ENCODE data around the gene SCTR.
A peak's percentile ranks its signal among the peaks of the same experiment; 100 is the strongest.

SCTR gene

GRCh38 chr2:119517433-119517832 lies 6.8 kb downstream of the SCTR start:
- Histone ChIP-seq H3K36me3 (ENCODE audit: control insufficient read depth, insufficient read depth, low read length) (no peaks in the 10 kb centered on the region), H3K27me3 (ENCODE audit: control insufficient read depth, insufficient read depth, low read length) (no peaks in the 10 kb centered on the region), H3K4me1 (no peaks in the 10 kb centered on the region), H3K79me2 (no peaks in the 10 kb centered on the region), H3K9me3 (ENCODE audit: control insufficient read depth, low read length) (no peaks in the 10 kb centered on the region), H3K4me3 (ENCODE audit: low read depth, low read length) (no peak overlapping the region), H3K27ac (no peak overlapping the region), H2AFZ (no peak overlapping the region), H3K4me2 (ENCODE audit: low read length) (no peak overlapping the region), H3K9ac (no peak overlapping the region)
- TF ChIP-seq CTCF (IDR thresholded peaks at IDR 0.05) = peak; percentile 50

DNA sequence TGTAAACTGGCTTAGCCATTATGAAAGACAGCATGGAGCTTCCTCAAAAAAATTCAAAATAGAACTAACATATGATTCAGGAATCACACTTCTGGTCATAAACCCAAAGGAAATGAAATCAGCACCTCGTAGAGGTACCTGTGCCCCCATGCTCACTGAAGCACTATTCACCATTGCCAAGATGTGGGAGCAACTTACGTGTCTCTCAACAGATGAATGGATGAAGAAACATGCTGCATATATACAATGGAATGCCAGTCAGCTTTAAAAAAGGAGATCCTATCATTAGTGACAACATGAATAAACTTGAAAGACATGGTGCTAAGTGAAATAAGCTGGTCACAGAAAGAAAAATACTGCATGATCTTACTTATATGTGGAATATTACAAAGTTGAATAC lies 8.2 kb downstream of the SCTR start:
- H3K79me2 ChIP-seq = no peaks in the 10 kb centered on the region
- no peaks in the 10 kb centered on the region for H3K9me3 ChIP-seq (ENCODE audit: control insufficient read depth, low read length)
- H3K4me3 ChIP-seq (ENCODE audit: low read depth, low read length) = no peak overlapping the region
- H2AFZ ChIP-seq = no peak overlapping the region
- no peaks in the 10 kb centered on the region for H3K36me3 ChIP-seq (ENCODE audit: control insufficient read depth, insufficient read depth, low read length)
- H3K27ac ChIP-seq = no peak overlapping the region
- no peaks in the 10 kb centered on the region for H3K27me3 ChIP-seq (ENCODE audit: control insufficient read depth, insufficient read depth, low read length)
- H3K4me1 ChIP-seq = no peaks in the 10 kb centered on the region
- no peak overlapping the region for H3K4me2 ChIP-seq (ENCODE audit: low read length)
- no peak overlapping the region for H3K9ac ChIP-seq
- no peak for TF ChIP-seq CTCF (IDR thresholded peaks at IDR 0.05)

GRCh38 chr2:119513832-119514231 lies 10.5 kb downstream of the SCTR start:
- no peak for TF ChIP-seq CTCF (IDR thresholded peaks at IDR 0.05)
- H3K4me3 ChIP-seq (ENCODE audit: low read depth, low read length) = no peak overlapping the region
- H2AFZ ChIP-seq = no peak overlapping the region
- H3K27ac ChIP-seq = no peak overlapping the region
- H3K4me2 ChIP-seq (ENCODE audit: low read length) = no peak overlapping the region
- H3K27me3 ChIP-seq (ENCODE audit: control insufficient read depth, insufficient read depth, low read length) = no peaks in the 10 kb centered on the region
- no peak overlapping the region for H3K9ac ChIP-seq
- H3K4me1 ChIP-seq = no peaks in the 10 kb centered on the region
- H3K9me3 ChIP-seq (ENCODE audit: control insufficient read depth, low read length) = no peaks in the 10 kb centered on the region
- H3K79me2 ChIP-seq = no peaks in the 10 kb centered on the region
- H3K36me3 ChIP-seq (ENCODE audit: control insufficient read depth, insufficient read depth, low read length) = no peaks in the 10 kb centered on the region

GRCh38 chr2:119512946-119513345 lies 11.3 kb downstream of the SCTR start:
- Histone ChIP-seq H3K4me3 (ENCODE audit: low read depth, low read length) (no peak overlapping the region), H2AFZ (no peak overlapping the region), H3K27ac (no peak overlapping the region), H3K9me3 (ENCODE audit: control insufficient read depth, low read length) (no peaks in the 10 kb centered on the region), H3K9ac (no peak overlapping the region), H3K27me3 (ENCODE audit: control insufficient read depth, insufficient read depth, low read length) (no peaks in the 10 kb centered on the region), H3K4me1 (no peaks in the 10 kb centered on the region), H3K36me3 (ENCODE audit: control insufficient read depth, insufficient read depth, low read length) (no peaks in the 10 kb centered on the region), H3K4me2 (ENCODE audit: low read length) (no peak overlapping the region), H3K79me2 (no peaks in the 10 kb centered on the region)
- TF ChIP-seq CTCF (IDR thresholded peaks at IDR 0.05) = no peak

DNA sequence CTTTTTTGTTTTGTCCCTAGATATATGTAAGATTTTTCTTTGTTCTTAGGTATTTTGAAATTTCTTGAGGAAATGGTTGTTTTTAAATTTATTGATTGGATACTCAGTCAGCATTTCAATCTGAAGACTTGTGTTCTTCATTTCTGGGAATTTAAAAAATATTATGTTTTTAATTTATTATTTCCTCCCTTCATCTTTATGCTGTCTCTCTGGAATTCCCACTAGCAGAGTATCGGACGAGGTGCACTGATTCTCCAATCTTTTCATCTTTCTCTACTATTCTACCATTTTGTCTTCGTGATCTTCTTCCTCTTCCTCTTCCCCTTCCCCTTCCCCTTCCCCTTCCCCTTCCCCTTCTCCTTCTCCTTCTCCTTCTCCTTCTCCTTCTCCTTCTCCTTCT lies 12.3 kb downstream of the SCTR start:
- Histone ChIP-seq H3K27ac (no peak overlapping the region), H3K4me1 (no peaks in the 10 kb centered on the region), H3K36me3 (ENCODE audit: control insufficient read depth, insufficient read depth, low read length) (no peaks in the 10 kb centered on the region), H3K4me2 (ENCODE audit: low read length) (no peak overlapping the region), H3K27me3 (ENCODE audit: control insufficient read depth, insufficient read depth, low read length) (no peaks in the 10 kb centered on the region), H3K9me3 (ENCODE audit: control insufficient read depth, low read length) (no peaks in the 10 kb centered on the region), H3K79me2 (no peaks in the 10 kb centered on the region), H3K4me3 (ENCODE audit: low read depth, low read length) (no peak overlapping the region), H3K9ac (no peak overlapping the region), H2AFZ (no peak overlapping the region)
- TF ChIP-seq CTCF (IDR thresholded peaks at IDR 0.05) = no peak

Measured in parathyroid adenoma (tissue), 2 donors.